Measurements from ENCODE around the gene C1R.
"Not testable (repeated sequence)": the region's sequence is repeated elsewhere in the genome, so short reads cannot be mapped to it uniquely, and the experiment has no call there.

GRCh38 chr12:7037411-7037810 lies 54.8 kb downstream of the C1R start:
- TF ChIP-seq, protein P1, sequence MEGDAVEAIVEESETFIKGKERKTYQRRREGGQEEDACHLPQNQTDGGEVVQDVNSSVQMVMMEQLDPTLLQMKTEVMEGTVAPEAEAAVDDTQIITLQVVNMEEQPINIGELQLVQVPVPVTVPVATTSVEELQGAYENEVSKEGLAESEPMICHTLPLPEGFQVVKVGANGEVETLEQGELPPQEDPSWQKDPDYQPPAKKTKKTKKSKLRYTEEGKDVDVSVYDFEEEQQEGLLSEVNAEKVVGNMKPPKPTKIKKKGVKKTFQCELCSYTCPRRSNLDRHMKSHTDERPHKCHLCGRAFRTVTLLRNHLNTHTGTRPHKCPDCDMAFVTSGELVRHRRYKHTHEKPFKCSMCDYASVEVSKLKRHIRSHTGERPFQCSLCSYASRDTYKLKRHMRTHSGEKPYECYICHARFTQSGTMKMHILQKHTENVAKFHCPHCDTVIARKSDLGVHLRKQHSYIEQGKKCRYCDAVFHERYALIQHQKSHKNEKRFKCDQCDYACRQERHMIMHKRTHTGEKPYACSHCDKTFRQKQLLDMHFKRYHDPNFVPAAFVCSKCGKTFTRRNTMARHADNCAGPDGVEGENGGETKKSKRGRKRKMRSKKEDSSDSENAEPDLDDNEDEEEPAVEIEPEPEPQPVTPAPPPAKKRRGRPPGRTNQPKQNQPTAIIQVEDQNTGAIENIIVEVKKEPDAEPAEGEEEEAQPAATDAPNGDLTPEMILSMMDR (IDR thresholded peaks at IDR 0.05; ENCODE audit: low read depth, low read length) = not testable (repeated sequence)
- TF ChIP-seq EZH2phosphoT487 (IDR thresholded peaks at IDR 0.05; ENCODE audit: low read depth) = not testable (repeated sequence)
